Fibroblast of lung (primary cell): ENCODE measurements around the gene KLF17.

Experiments used
- EZH2 ChIP-seq: IDR thresholded peaks from 2 replicates; pipeline ENCODE4 v1.5.1; 2012; ENCODE audit warnings: low read length, control low read depth, mild to moderate bottlenecking; ENCODE audit errors: missing control alignments
- TF ChIP-seq, protein P1 (sequence below), 2 donors: IDR thresholded peaks in 1 of 2; conservative IDR thresholded peaks in 1 of 2; 1 replicate in 1 of 2; 2 replicates in 1 of 2; pipeline ENCODE4 v1.5.1; 2011 to 2012; ENCODE audit warnings: low read length in 2 of 2, control low read depth in 1 of 2, inconsistent platforms in 1 of 2, low read depth in 1 of 2, mild to moderate bottlenecking in 1 of 2

GRCh38 chr1:44072204-44072603 is 46.4 kb upstream of the KLF17 start:
- TF ChIP-seq, protein P1, sequence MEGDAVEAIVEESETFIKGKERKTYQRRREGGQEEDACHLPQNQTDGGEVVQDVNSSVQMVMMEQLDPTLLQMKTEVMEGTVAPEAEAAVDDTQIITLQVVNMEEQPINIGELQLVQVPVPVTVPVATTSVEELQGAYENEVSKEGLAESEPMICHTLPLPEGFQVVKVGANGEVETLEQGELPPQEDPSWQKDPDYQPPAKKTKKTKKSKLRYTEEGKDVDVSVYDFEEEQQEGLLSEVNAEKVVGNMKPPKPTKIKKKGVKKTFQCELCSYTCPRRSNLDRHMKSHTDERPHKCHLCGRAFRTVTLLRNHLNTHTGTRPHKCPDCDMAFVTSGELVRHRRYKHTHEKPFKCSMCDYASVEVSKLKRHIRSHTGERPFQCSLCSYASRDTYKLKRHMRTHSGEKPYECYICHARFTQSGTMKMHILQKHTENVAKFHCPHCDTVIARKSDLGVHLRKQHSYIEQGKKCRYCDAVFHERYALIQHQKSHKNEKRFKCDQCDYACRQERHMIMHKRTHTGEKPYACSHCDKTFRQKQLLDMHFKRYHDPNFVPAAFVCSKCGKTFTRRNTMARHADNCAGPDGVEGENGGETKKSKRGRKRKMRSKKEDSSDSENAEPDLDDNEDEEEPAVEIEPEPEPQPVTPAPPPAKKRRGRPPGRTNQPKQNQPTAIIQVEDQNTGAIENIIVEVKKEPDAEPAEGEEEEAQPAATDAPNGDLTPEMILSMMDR (conservative IDR thresholded peaks at IDR 0.05 in 1 of 2, IDR thresholded peaks at IDR 0.05 in 1 of 2; ENCODE audit: low read depth in 1 of 2, low read length in 2 of 2), result no peak
- no peak for TF ChIP-seq EZH2
